ENCODE measurements around the gene TK1. TPM values are rescaled to one million over a fixed set of nuclear protein-coding genes. Genes with fewer than 3 reads are reported as not detected.

TK1 gene
- total RNA-seq, 1 experiment from 2014 or later = 190 TPM

GRCh38 chr17:78185981-78186691 is 716 bp downstream of the TK1 start:
- peak overlapping the region; percentile 72 for H3K4me3 Mint-ChIP-seq (ENCODE audit: unreplicated experiment)
- intact Hi-C loops (cut with micrococcal nuclease; ENCODE audit: unreplicated experiment) = loop anchor here (2.0 to 5.0 kb wide), 3 partner anchors 17 to 236 kb away; partner anchors contain the start of genes SYNGR2 and TMC6
- Histone ChIP-seq H3K4me3 (ENCODE audit: low read depth, low read length) (peak overlapping the region; percentile 87), H3K4me1 (peaks cover 15% of the 10 kb centered on the region), H3K9me3 (no peaks in the 10 kb centered on the region), H3K36me3 (ENCODE audit: control insufficient read depth, insufficient read depth, low read length) (no peaks in the 10 kb centered on the region; the same call in 1 of the 2 replicates), H3K27me3 (replicated peaks; ENCODE audit: control insufficient read depth, insufficient read depth, low read length) (no peaks in the 10 kb centered on the region)
- POLR2A ChIA-PET = interaction anchor here (0.5 to 3.1 kb wide), 19 partner anchors 8 to 235 kb away, joined by 3 to 16 read pairs (median 5); partner anchors contain the start of gene SYNGR2
- H3K4me1 Mint-ChIP-seq (ENCODE audit: low read depth, unreplicated experiment) = peaks cover 22% of the 10 kb centered on the region
- H3K27ac Mint-ChIP-seq (ENCODE audit: unreplicated experiment) = peak overlapping the region; percentile 75
- DNase-seq = no peak
- CTCF ChIA-PET = interaction anchor here (0.6 to 2.8 kb wide), 15 partner anchors 9 to 235 kb away, joined by 3 to 17 read pairs (median 6); partner anchors contain the start of gene BIRC5
- no peaks in the 10 kb centered on the region for H3K9me3 Mint-ChIP-seq (ENCODE audit: unreplicated experiment)
- peaks cover 80% of the 10 kb centered on the region for H3K36me3 Mint-ChIP-seq (ENCODE audit: insufficient read depth, unreplicated experiment)
- BruUV-seq (replicated peaks) = TSS peak; percentile 25
- no peaks in the 10 kb centered on the region for H3K27me3 Mint-ChIP-seq (ENCODE audit: insufficient read depth, unreplicated experiment)
- TF ChIP-seq CTCF (IDR thresholded peaks at IDR 0.05; ENCODE audit: insufficient read depth in 1 of 2, low read depth in 1 of 2, low read length in 1 of 2, severe bottlenecking in 1 of 2, unreplicated experiment in 1 of 2) = no peak

GRCh38 chr17:78184868-78185267 is 2.0 kb downstream of the TK1 start:
- intact Hi-C loops (cut with micrococcal nuclease; ENCODE audit: unreplicated experiment) = loop anchor here (5.0 kb wide), 2 partner anchors 58 to 237 kb away; partner anchors contain the start of gene TMC6
- Histone ChIP-seq H3K4me1 (peaks cover 15% of the 10 kb centered on the region), H3K27me3 (replicated peaks; ENCODE audit: control insufficient read depth, insufficient read depth, low read length) (no peaks in the 10 kb centered on the region), H3K36me3 (ENCODE audit: control insufficient read depth, insufficient read depth, low read length) (no peaks in the 10 kb centered on the region; the same call in 1 of the 2 replicates), H3K4me3 (ENCODE audit: low read depth, low read length) (no peak overlapping the region), H3K9me3 (no peaks in the 10 kb centered on the region)
- no peaks in the 10 kb centered on the region for H3K27me3 Mint-ChIP-seq (ENCODE audit: insufficient read depth, unreplicated experiment)
- ChIA-PET POLR2A (interaction anchor here (3.1 kb wide), 1 partner anchor 16 kb away, joined by 12 read pairs; the partner anchor contains the start of gene SYNGR2), CTCF (interaction anchor here (2.8 kb wide), 1 partner anchor 14 kb away, joined by 17 read pairs; no protein-coding TSS in a partner anchor)
- no peaks in the 10 kb centered on the region for H3K9me3 Mint-ChIP-seq (ENCODE audit: unreplicated experiment)
- peak overlapping the region; percentile 70 for H3K27ac Mint-ChIP-seq (ENCODE audit: unreplicated experiment)
- BruUV-seq (replicated peaks) = no TSS peak
- peaks cover 22% of the 10 kb centered on the region for H3K4me1 Mint-ChIP-seq (ENCODE audit: low read depth, unreplicated experiment)
- TF ChIP-seq CTCF (IDR thresholded peaks at IDR 0.05; ENCODE audit: insufficient read depth in 1 of 2, low read depth in 1 of 2, low read length in 1 of 2, severe bottlenecking in 1 of 2, unreplicated experiment in 1 of 2) = no peak
- H3K36me3 Mint-ChIP-seq (ENCODE audit: insufficient read depth, unreplicated experiment) = peaks cover 80% of the 10 kb centered on the region
- no peak for DNase-seq
- peak overlapping the region; percentile 72 for H3K4me3 Mint-ChIP-seq (ENCODE audit: unreplicated experiment)

- no TSS peak for BruUV-seq (replicated peaks)
- CTCF ChIA-PET = interaction anchor here (0.6 kb wide), 1 partner anchor 1964 kb away, joined by 3 read pairs; no protein-coding TSS in a partner anchor
- no peaks in the 10 kb centered on the region; the same call in 1 of the 2 replicates for H3K36me3 ChIP-seq (ENCODE audit: control insufficient read depth, insufficient read depth, low read length)
- H3K27ac Mint-ChIP-seq (ENCODE audit: unreplicated experiment) = peak overlapping the region; percentile 41
- H3K27me3 ChIP-seq (replicated peaks; ENCODE audit: control insufficient read depth, insufficient read depth, low read length) = no peaks in the 10 kb centered on the region
- POLR2A ChIA-PET = interaction anchor here (0.6 kb wide), 1 partner anchor 22 kb away, joined by 3 read pairs; no protein-coding TSS in a partner anchor
- H3K4me1 ChIP-seq = peaks cover 15% of the 10 kb centered on the region
- intact Hi-C loops (cut with micrococcal nuclease; ENCODE audit: unreplicated experiment) = no loop called here
- TF ChIP-seq CTCF (IDR thresholded peaks at IDR 0.05; ENCODE audit: insufficient read depth in 1 of 2, low read depth in 1 of 2, low read length in 1 of 2, severe bottlenecking in 1 of 2, unreplicated experiment in 1 of 2) = no peak
- H3K4me1 Mint-ChIP-seq (ENCODE audit: low read depth, unreplicated experiment) = peaks cover 22% of the 10 kb centered on the region
- peak overlapping the region; percentile 72 for H3K4me3 Mint-ChIP-seq (ENCODE audit: unreplicated experiment)
- H3K36me3 Mint-ChIP-seq (ENCODE audit: insufficient read depth, unreplicated experiment) = peaks cover 83% of the 10 kb centered on the region
- no peak overlapping the region for H3K4me3 ChIP-seq (ENCODE audit: low read depth, low read length)
- no peaks in the 10 kb centered on the region for H3K9me3 ChIP-seq
- no peaks in the 10 kb centered on the region for H3K9me3 Mint-ChIP-seq (ENCODE audit: unreplicated experiment)
- no peaks in the 10 kb centered on the region for H3K27me3 Mint-ChIP-seq (ENCODE audit: insufficient read depth, unreplicated experiment)
- DNase-seq = no peak
These were observed 2.5 kb downstream of the TK1 start for GRCh38 chr17:78184351-78184750.
